B cell (primary cell): ENCODE data around the gene MIX23. TPM values are rescaled to one million over a fixed set of nuclear protein-coding genes. Genes with fewer than 3 reads are reported as not detected.

Experiments used
- ATAC-seq: fragments of 200-7000 bp; cut with Tn5 transposase; one replicate; pipeline ENCODE4 v1.10.0; 2021; ENCODE audit warnings: low read depth, mild to moderate bottlenecking, moderate number of reproducible peaks, moderate library complexity
- CTCF ChIA-PET: fragments of 350-600 bp; sonication (Branson Sonifier 250); formaldehyde crosslinking; loops from one replicate; lab custom pipeline; 2021; ENCODE audit warnings: antibody characterized with exemption, inconsistent platforms; lab: Charles Lee
- POLR2A ChIA-PET: fragments of 350-600 bp; sonication (Branson Sonifier 250); formaldehyde crosslinking; loops from one replicate; lab custom pipeline; 2021; ENCODE audit warnings: antibody characterized with exemption; lab: Charles Lee
- DNase-seq: peaks from one replicate; pipeline ENCODE4 v3.0.0; 2013
- H2AFZ ChIP-seq: 2 replicates; pipeline ENCODE4 v1.6.1; 2012; ENCODE audit warnings: mild to moderate bottlenecking, low read depth, low read length; ENCODE audit not compliant: insufficient read depth, poor library complexity, severe bottlenecking
- H3K27ac ChIP-seq, 2 donors: 1 replicate in 1 of 2; 2 replicates in 1 of 2; pipeline ENCODE4 v1.5.1; 2012 to 2013; ENCODE audit warnings: low read length in 2 of 2, mild to moderate bottlenecking in 2 of 2, moderate library complexity in 1 of 2
- H3K27me3 ChIP-seq, 4 experiments: fragments of 200-600 bp in 1 of 4; sonication (generic) in 1 of 4; replicated peaks in 1 of 4; 1 replicate in 2 of 4; 2 replicates in 2 of 4; pipeline versions ENCODE4 v1.6.1 to v1.7.0; 2013 to 2016; ENCODE audit warnings: low read length in 3 of 4, mild to moderate bottlenecking in 2 of 4, mixed read lengths in 1 of 4, moderate library complexity in 1 of 4; ENCODE audit not compliant: insufficient read depth in 4 of 4, control insufficient read depth in 3 of 4; ENCODE audit errors: control extremely low read depth in 1 of 4
- H3K36me3 ChIP-seq, 2 experiments: replicated peaks in 1 of 2; 1 replicate in 1 of 2; 2 replicates in 1 of 2; pipeline versions ENCODE4 v1.6.1 to v1.7.1; 2013; ENCODE audit warnings: low read length in 1 of 2; ENCODE audit not compliant: insufficient read depth in 2 of 2, control insufficient read depth in 1 of 2; ENCODE audit errors: control extremely low read depth in 1 of 2, extremely low read depth in 1 of 2
- H3K4me1 ChIP-seq, 2 donors: fragments of 200-600 bp in 1 of 2; sonication (generic) in 1 of 2; 1 replicate in 1 of 2; 2 replicates in 1 of 2; pipeline versions ENCODE4 v1.5.1 to v1.6.1; 2013 to 2017; ENCODE audit warnings: low read length in 2 of 2; ENCODE audit not compliant: control insufficient read depth in 2 of 2, insufficient read depth in 2 of 2
- H3K4me2 ChIP-seq: replicated peaks from 2 replicates; pipeline ENCODE3; 2012; ENCODE audit warnings: mild to moderate bottlenecking, low read depth, low read length; ENCODE audit not compliant: poor library complexity, severe bottlenecking
- H3K4me3 ChIP-seq, 5 experiments: fragments of 200-600 bp in 1 of 5; sonication (generic) in 1 of 5; 1 replicate in 3 of 5; 2 replicates in 2 of 5; pipeline versions ENCODE4 v1.5.1 to v1.7.0; 2011 to 2016; ENCODE audit warnings: low read length in 4 of 5, mild to moderate bottlenecking in 4 of 5, low read depth in 2 of 5, control low read depth in 1 of 5, moderate library complexity in 1 of 5; ENCODE audit not compliant: insufficient read depth in 1 of 5; ENCODE audit errors: control extremely low read depth in 1 of 5, extremely low read depth in 1 of 5
- H3K79me2 ChIP-seq: fragments of 200-600 bp; sonication (generic); one replicate; pipeline ENCODE4 v1.6.0; 2016; ENCODE audit warnings: low read length; ENCODE audit not compliant: control insufficient read depth, insufficient read depth
- H3K9ac ChIP-seq: fragments of 200-600 bp; sonication (generic); 2 replicates; pipeline ENCODE4 v1.6.1; 2017; ENCODE audit warnings: mild to moderate bottlenecking, low read length, moderate library complexity
- H3K9me3 ChIP-seq, 3 donors: one replicate each; pipeline versions ENCODE4 v1.6.1 to v1.7.1; 2013; ENCODE audit warnings: low read length in 2 of 3; ENCODE audit not compliant: control insufficient read depth in 2 of 3, insufficient read depth in 1 of 3; ENCODE audit errors: control extremely low read depth in 1 of 3
- H4K20me1 ChIP-seq: 2 replicates; pipeline ENCODE4 v1.6.0; 2012; ENCODE audit warnings: mild to moderate bottlenecking, low read length; ENCODE audit not compliant: insufficient read depth, control insufficient read depth, poor library complexity, severe bottlenecking
- H3K27ac Mint-ChIP-seq: one replicate; pipeline ENCODE4 v1.8.0; 2021; ENCODE audit warnings: mixed read lengths
- H3K27me3 Mint-ChIP-seq: one replicate; pipeline ENCODE4 v1.8.0; 2021; ENCODE audit warnings: mixed read lengths
- H3K4me1 Mint-ChIP-seq: one replicate; pipeline ENCODE4 v1.8.0; 2021; ENCODE audit warnings: mixed read lengths
- H3K4me3 Mint-ChIP-seq: one replicate; pipeline ENCODE4 v1.8.0; 2021; ENCODE audit warnings: mixed read lengths
- H3K9me3 Mint-ChIP-seq: one replicate; pipeline ENCODE4 v1.8.0; 2022; ENCODE audit warnings: mixed read lengths; ENCODE audit not compliant: insufficient read depth
- EZH2 ChIP-seq: IDR thresholded peaks from 2 replicates; pipeline ENCODE4 v1.6.1; 2012; ENCODE audit warnings: borderline replicate concordance, low read depth, mild to moderate bottlenecking, moderate library complexity, low read length; ENCODE audit not compliant: insufficient read depth, poor library complexity, severe bottlenecking
- WGBS: methylation state at CpG from one replicate; pipeline ENCODE4 v1.1.5; 2013; ENCODE audit warnings: missing lambda C conversion rate; ENCODE audit not compliant: insufficient coverage; 5-methylcytosine and 5-hydroxymethylcytosine counted together
- intact Hi-C: fragments of 100-400 bp; cut with micrococcal nuclease; formaldehyde crosslinking; loops from one replicate; pipeline ENCODE4 v1.10.0; 2022
- polyA plus RNA-seq: library from polyadenylated mRNA; depleted of rRNA; stranded (reverse); fragments of >200 nt; gene quantifications from 2 replicates; pipeline ENCODE4 v1.2.3, GENCODE V29; 2012
- total RNA-seq, 2 donors: library from RNA; stranded (reverse); fragments of 120-200 nt in 1 of 2; gene quantifications; 1 replicate in 1 of 2; 2 replicates in 1 of 2; pipeline versions ENCODE4 v1.2.3 to v1.2.4, GENCODE V29; 2013 to 2022
- TF ChIP-seq, protein P1 (sequence below): fragments of 200-600 bp; IDR thresholded peaks from one replicate; pipeline ENCODE4 v1.8.0; 2022; ENCODE audit warnings: antibody characterized with exemption, mild to moderate bottlenecking

The MIX23 gene
- total and polyA plus RNA-seq, 2 donors (not counting 1 experiment from before 2014, with no cell fraction given): 9.2 to 33.1 TPM

DNA sequence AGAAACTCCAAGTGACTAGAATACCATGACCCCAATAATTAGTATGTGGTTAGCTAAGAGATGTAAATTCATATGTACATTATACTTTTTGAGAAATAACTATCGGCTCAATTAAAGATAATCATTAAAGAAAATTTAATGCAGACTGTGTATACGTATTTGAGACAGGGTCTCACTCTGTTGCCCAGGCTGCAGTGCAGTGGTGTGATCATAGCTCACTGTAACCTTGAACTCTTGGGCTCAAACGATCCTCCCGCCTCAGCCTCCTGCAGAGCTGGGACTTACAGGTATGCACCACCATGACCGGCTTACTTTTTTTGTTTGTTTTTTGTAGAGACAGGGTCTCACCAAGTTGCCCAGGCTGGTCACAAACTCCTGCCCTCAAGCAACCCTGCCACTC, 66.7 kb downstream of the MIX23 start:
- Histone ChIP-seq H3K27ac (no peak overlapping the region), H3K36me3 (no peaks in the 10 kb centered on the region), H3K4me2 (no peak overlapping the region), H3K4me1 (no peaks in the 10 kb centered on the region), H3K79me2 (no peaks in the 10 kb centered on the region), H3K9me3 (peaks cover 0 to 13% (median 1%) of the 10 kb centered on the region in 3 donors), H2AFZ (no peak overlapping the region), H3K4me3 (no peak overlapping the region), H3K9ac (no peak overlapping the region), H3K27me3 (no peaks in the 10 kb centered on the region), H4K20me1 (no peaks in the 10 kb centered on the region)
- Mint-ChIP-seq H3K27ac (no peak overlapping the region), H3K27me3 (peaks cover 14% of the 10 kb centered on the region), H3K4me3 (no peak overlapping the region), H3K4me1 (no peaks in the 10 kb centered on the region), H3K9me3 (peaks cover 11% of the 10 kb centered on the region)
- TF ChIP-seq, protein P1, sequence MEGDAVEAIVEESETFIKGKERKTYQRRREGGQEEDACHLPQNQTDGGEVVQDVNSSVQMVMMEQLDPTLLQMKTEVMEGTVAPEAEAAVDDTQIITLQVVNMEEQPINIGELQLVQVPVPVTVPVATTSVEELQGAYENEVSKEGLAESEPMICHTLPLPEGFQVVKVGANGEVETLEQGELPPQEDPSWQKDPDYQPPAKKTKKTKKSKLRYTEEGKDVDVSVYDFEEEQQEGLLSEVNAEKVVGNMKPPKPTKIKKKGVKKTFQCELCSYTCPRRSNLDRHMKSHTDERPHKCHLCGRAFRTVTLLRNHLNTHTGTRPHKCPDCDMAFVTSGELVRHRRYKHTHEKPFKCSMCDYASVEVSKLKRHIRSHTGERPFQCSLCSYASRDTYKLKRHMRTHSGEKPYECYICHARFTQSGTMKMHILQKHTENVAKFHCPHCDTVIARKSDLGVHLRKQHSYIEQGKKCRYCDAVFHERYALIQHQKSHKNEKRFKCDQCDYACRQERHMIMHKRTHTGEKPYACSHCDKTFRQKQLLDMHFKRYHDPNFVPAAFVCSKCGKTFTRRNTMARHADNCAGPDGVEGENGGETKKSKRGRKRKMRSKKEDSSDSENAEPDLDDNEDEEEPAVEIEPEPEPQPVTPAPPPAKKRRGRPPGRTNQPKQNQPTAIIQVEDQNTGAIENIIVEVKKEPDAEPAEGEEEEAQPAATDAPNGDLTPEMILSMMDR: no peak
- TF ChIP-seq EZH2: no peak
- ATAC-seq: no peak
- 50% methylated on average over 1 of the region's 5 CpGs for WGBS
- POLR2A ChIA-PET: no interaction called here
- intact Hi-C loops: no loop called here
- CTCF ChIA-PET: no interaction called here
- DNase-seq: no peak

DNA sequence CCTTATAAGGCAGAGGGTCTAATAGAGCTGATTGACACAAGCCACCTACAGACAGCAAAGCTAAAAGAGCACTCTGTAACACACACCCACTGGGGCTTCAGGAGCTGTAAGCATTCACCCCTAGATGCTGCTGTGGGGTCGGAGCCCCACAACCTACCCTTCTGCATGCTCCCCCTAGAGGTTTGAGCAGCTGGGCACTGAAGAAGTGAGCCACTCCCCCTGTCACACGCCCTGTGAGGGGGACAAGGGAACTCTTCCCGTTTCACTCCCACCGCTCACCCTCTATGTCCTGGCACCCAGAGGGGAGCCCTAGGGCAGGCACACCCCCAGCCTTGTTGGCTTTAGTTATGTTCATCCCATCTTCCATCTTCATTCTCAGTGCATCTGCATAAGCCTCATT, 67.4 kb downstream of the MIX23 start:
- Histone ChIP-seq H3K27ac (no peak overlapping the region), H3K4me3 (no peak overlapping the region), H4K20me1 (no peaks in the 10 kb centered on the region), H3K36me3 (no peaks in the 10 kb centered on the region), H3K27me3 (no peaks in the 10 kb centered on the region), H3K9ac (no peak overlapping the region), H3K4me1 (no peaks in the 10 kb centered on the region), H3K79me2 (no peaks in the 10 kb centered on the region), H3K4me2 (no peak overlapping the region), H2AFZ (no peak overlapping the region), H3K9me3 (peaks cover 0 to 13% (median 1%) of the 10 kb centered on the region in 3 donors)
- peaks cover 11% of the 10 kb centered on the region for H3K9me3 Mint-ChIP-seq
- H3K27me3 Mint-ChIP-seq: peaks cover 14% of the 10 kb centered on the region
- H3K27ac Mint-ChIP-seq: no peak overlapping the region
- POLR2A ChIA-PET: no interaction called here
- TF ChIP-seq EZH2: no peak
- TF ChIP-seq, protein P1: no peak
- ATAC-seq (no peak), DNase-seq (no peak)
- no peak overlapping the region for H3K4me3 Mint-ChIP-seq
- WGBS: 72% methylated on average over 4 of the region's 4 CpGs
- no peaks in the 10 kb centered on the region for H3K4me1 Mint-ChIP-seq
- CTCF ChIA-PET: no interaction called here
- intact Hi-C loops: no loop called here
